ENCODE measurements around the gene C10orf120. TPM values are rescaled to one million over a fixed set of nuclear protein-coding genes. Genes with fewer than 3 reads are reported as not detected.

Gene C10orf120
- total RNA-seq, 4 donors from 2014 or later, result not detected

DNA sequence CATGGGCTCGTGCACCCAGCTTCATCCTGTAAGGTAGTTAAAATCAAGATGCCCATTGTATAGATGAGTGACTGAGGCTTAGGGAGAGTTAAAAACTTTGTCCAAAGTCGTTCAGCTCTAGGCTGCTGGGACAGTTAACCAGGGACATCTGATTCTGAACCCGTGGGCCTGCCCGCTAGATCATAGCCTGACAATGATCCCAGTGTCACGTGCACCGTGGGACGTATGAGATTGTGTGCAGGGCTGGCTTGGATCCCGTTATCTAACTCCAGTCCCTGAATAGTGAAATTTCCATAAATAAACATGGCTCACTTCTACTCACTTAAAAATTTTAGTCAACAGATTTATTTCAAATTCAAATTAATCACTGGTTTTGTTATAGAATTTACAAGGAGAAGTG, 24.9 kb downstream of the C10orf120 start:
- no peaks in the 10 kb centered on the region for H3K4me1 ChIP-seq
- no peaks in the 10 kb centered on the region for H3K27me3 ChIP-seq
- no peak for TF ChIP-seq POLR2A (IDR thresholded peaks at IDR 0.05)
- TF ChIP-seq, protein P1, sequence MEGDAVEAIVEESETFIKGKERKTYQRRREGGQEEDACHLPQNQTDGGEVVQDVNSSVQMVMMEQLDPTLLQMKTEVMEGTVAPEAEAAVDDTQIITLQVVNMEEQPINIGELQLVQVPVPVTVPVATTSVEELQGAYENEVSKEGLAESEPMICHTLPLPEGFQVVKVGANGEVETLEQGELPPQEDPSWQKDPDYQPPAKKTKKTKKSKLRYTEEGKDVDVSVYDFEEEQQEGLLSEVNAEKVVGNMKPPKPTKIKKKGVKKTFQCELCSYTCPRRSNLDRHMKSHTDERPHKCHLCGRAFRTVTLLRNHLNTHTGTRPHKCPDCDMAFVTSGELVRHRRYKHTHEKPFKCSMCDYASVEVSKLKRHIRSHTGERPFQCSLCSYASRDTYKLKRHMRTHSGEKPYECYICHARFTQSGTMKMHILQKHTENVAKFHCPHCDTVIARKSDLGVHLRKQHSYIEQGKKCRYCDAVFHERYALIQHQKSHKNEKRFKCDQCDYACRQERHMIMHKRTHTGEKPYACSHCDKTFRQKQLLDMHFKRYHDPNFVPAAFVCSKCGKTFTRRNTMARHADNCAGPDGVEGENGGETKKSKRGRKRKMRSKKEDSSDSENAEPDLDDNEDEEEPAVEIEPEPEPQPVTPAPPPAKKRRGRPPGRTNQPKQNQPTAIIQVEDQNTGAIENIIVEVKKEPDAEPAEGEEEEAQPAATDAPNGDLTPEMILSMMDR (IDR thresholded peaks at IDR 0.05), result no peak
- no peak overlapping the region for H3K27ac ChIP-seq
- H3K36me3 ChIP-seq, result no peaks in the 10 kb centered on the region
- DNase-seq, result no peak
- no peak overlapping the region for H3K4me3 ChIP-seq
- H3K9me3 ChIP-seq, result no peaks in the 10 kb centered on the region

DNA sequence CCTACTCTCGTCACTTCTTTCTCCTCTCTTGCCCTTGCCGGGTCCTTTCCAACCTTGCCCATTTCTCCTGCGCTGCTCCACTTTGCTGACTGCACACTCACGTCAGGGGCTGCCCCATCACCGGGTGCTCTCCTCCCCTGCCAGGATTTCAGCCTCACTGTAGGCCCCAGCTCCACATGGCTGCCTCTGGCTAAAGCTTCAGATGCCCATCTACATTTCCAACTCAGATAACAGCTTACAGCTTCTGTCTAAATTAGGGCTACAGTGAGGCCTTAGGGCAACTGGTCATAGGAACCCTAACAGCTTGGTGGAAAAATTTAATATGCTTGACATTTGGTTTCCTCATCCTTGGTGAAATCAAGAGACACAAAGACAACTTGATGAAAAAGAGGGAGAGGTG, 25.9 kb downstream of the C10orf120 start:
- TF ChIP-seq, protein P1 (IDR thresholded peaks at IDR 0.05), result no peak
- no peak for TF ChIP-seq POLR2A (IDR thresholded peaks at IDR 0.05)
- Histone ChIP-seq H3K36me3 (no peaks in the 10 kb centered on the region), H3K4me1 (no peaks in the 10 kb centered on the region), H3K27me3 (no peaks in the 10 kb centered on the region), H3K9me3 (no peaks in the 10 kb centered on the region), H3K4me3 (no peak overlapping the region), H3K27ac (no peak overlapping the region)
- DNase-seq, result no peak

DNA sequence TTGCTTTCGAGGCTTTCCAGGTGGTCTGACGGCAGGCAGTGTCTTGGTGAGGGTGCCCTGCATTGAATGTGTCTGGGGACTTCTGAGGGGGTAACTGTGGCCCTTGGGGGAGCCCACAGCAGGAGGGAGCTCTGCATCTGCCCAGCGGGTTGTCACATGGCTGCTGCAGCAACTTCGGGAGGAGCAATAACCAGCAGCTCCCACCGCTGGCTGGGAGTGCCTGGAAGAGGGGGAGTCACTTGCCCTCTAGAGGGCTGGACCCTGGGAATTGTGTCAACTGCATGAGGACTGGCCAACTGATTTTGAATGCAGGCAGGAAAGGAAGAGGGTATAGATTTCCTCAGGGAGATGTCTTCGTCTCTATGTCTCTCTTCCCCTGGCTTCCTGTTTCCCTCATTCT, 26.4 kb downstream of the C10orf120 start:
- Histone ChIP-seq H3K4me3 (no peak overlapping the region), H3K9me3 (no peaks in the 10 kb centered on the region), H3K27me3 (no peaks in the 10 kb centered on the region), H3K4me1 (no peaks in the 10 kb centered on the region), H3K36me3 (no peaks in the 10 kb centered on the region), H3K27ac (no peak overlapping the region)
- DNase-seq, result no peak
- TF ChIP-seq POLR2A (IDR thresholded peaks at IDR 0.05), result no peak
- TF ChIP-seq, protein P1 (IDR thresholded peaks at IDR 0.05), result no peak

DNA sequence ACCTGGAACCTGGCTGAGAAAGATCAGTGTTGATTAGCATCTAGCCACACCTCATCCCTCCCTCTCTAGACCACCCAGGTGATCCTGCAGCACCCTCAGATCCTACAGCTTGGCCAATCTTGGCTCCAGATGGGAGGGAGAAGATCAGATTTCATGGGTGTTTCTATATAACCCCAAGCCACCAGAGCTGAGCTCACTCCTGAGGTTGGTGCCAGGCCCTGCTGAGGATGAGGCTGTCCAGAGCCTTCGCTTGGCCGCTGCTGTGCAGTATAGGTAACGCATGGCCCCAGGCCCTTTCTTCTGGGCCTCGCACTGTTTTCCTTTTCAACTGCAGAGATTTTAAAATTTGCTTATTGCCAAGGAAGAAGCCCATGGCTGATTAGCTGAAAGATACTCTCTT, 27.0 kb downstream of the C10orf120 start:
- TF ChIP-seq, protein P1 (IDR thresholded peaks at IDR 0.05), result no peak
- TF ChIP-seq POLR2A (IDR thresholded peaks at IDR 0.05), result no peak
- H3K27ac ChIP-seq, result no peak overlapping the region
- no peaks in the 10 kb centered on the region for H3K4me1 ChIP-seq
- no peaks in the 10 kb centered on the region for H3K27me3 ChIP-seq
- no peaks in the 10 kb centered on the region for H3K36me3 ChIP-seq
- H3K9me3 ChIP-seq, result no peaks in the 10 kb centered on the region
- no peak for DNase-seq
- no peak overlapping the region for H3K4me3 ChIP-seq

DNA sequence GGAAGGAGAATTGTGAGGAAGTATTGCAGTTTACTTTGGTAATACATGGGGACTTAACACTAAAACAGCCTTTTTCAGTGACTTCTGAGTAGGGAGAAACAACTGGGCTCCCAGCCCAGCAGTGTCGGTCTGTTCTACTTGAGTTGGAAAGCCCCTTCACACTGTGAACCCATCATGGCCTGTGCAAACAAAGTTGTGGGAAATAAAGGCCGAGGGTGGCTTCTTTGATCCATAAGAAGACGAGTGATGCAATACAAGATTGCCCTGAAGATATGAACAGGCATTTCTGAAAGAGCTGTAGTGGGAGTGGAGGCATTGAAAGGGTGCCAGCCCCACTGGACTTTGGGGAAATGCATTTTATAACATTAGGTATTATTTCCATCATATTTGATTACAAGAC, 28.3 kb downstream of the C10orf120 start:
- no peaks in the 10 kb centered on the region for H3K27me3 ChIP-seq
- DNase-seq, result no peak
- H3K4me3 ChIP-seq, result no peak overlapping the region
- H3K36me3 ChIP-seq, result no peaks in the 10 kb centered on the region
- H3K4me1 ChIP-seq, result no peaks in the 10 kb centered on the region
- no peak for TF ChIP-seq POLR2A (IDR thresholded peaks at IDR 0.05)
- TF ChIP-seq, protein P1 (IDR thresholded peaks at IDR 0.05), result no peak
- no peak overlapping the region for H3K27ac ChIP-seq
- H3K9me3 ChIP-seq, result no peaks in the 10 kb centered on the region

DNA sequence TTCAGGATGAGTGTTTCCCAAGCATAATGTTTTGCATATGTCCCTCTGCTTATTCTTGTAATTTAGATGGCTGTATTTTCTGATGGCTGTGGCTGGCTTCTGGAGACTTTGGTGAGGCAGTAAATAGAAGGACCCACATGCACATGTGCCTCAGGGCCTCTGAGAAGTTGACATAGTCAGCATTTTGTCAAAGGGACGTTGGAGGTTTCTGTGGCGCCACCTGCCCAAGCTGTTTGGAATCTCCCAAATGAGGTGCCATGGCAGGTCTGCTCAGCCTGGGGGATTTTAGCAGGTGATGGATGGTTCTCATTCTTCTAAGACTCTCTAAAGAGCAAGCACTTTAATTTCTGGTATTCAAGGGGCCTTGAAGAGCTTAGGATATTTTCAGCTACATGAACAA, 29.8 kb downstream of the C10orf120 start:
- no peak for DNase-seq
- Histone ChIP-seq H3K27me3 (no peaks in the 10 kb centered on the region), H3K36me3 (no peaks in the 10 kb centered on the region), H3K9me3 (no peaks in the 10 kb centered on the region), H3K4me3 (no peak overlapping the region), H3K4me1 (no peaks in the 10 kb centered on the region), H3K27ac (no peak overlapping the region)
- TF ChIP-seq, protein P1 (IDR thresholded peaks at IDR 0.05), result no peak
- no peak for TF ChIP-seq POLR2A (IDR thresholded peaks at IDR 0.05)

Data from Peyer's patch (tissue), 4 donors.